WTC11 (cell line): Measurements from ENCODE around the gene CRY2. TPM values are rescaled to one million over a fixed set of nuclear protein-coding genes. Genes with fewer than 3 reads are reported as not detected.

Experiments used
- ATAC-seq: fragments of 200-7000 bp; cut with Tn5 transposase; 2 replicates; pipeline ENCODE4 v1.10.0; 2021; ENCODE audit warnings: mild to moderate bottlenecking, moderate library complexity
- Bru-seq: library from RNA; stranded (reverse); fragments of 400-500 nt; gene quantifications from one replicate; lab custom pipeline; 2021; lab: Mats Ljungman, UMichigan
- CTCF ChIA-PET: fragments of 300-600 bp; sonication (Branson Sonifier 250); formaldehyde crosslinking; loops from one replicate; lab custom pipeline; 2021; ENCODE audit warnings: antibody characterized with exemption; lab: Charles Lee
- POLR2A ChIA-PET: fragments of 350-600 bp; sonication (Branson Sonifier 250); formaldehyde crosslinking; loops from one replicate; lab custom pipeline; 2021; ENCODE audit warnings: antibody characterized with exemption; lab: Charles Lee
- DNase-seq: peaks from one replicate; pipeline ENCODE4 v3.0.0; 2021; ENCODE audit warnings: low spot score
- H3K27ac Mint-ChIP-seq: 2 replicates; pipeline ENCODE4 v1.8.0; 2021; ENCODE audit warnings: mixed read lengths
- H3K27me3 Mint-ChIP-seq: 2 replicates; pipeline ENCODE4 v1.8.0; 2021; ENCODE audit warnings: low read depth, mild to moderate bottlenecking, moderate library complexity, mixed read lengths
- H3K36me3 Mint-ChIP-seq: 2 replicates; pipeline ENCODE4 v1.8.0; 2021; ENCODE audit warnings: mixed read lengths
- H3K4me1 Mint-ChIP-seq: 2 replicates; pipeline ENCODE4 v1.8.0; 2022; ENCODE audit warnings: mixed read lengths
- H3K4me3 Mint-ChIP-seq: 2 replicates; pipeline ENCODE4 v1.8.0; 2021; ENCODE audit warnings: mild to moderate bottlenecking, moderate library complexity, mixed read lengths
- H3K9me3 Mint-ChIP-seq: 2 replicates; pipeline ENCODE4 v1.8.0; 2021; ENCODE audit warnings: mixed read lengths
- ATF3 ChIP-seq: sonication (generic); formaldehyde crosslinking; conservative IDR thresholded peaks from 2 replicates; pipeline ENCODE4 v1.8.1; 2022; ENCODE audit warnings: mild to moderate bottlenecking, missing genetic modification reagents
- CREM ChIP-seq: sonication (generic); formaldehyde crosslinking; IDR thresholded peaks from 2 replicates; pipeline ENCODE4 v1.8.1; 2022; ENCODE audit warnings: mild to moderate bottlenecking, missing genetic modification reagents, moderate library complexity
- E2F5 ChIP-seq: sonication (generic); formaldehyde crosslinking; IDR thresholded peaks from 2 replicates; pipeline ENCODE4 v1.8.1; 2022; ENCODE audit warnings: mild to moderate bottlenecking, moderate library complexity, missing genetic modification reagents
- FOXK1 ChIP-seq: sonication (generic); formaldehyde crosslinking; IDR thresholded peaks from 2 replicates; pipeline ENCODE4 v1.8.0; 2022; ENCODE audit warnings: mild to moderate bottlenecking, moderate library complexity, missing genetic modification reagents
- FOXP1 ChIP-seq: sonication (generic); formaldehyde crosslinking; IDR thresholded peaks from 2 replicates; pipeline ENCODE4 v1.8.0; 2022; ENCODE audit warnings: missing genetic modification reagents, mild to moderate bottlenecking, moderate library complexity, borderline replicate concordance
- GTF2I ChIP-seq: fragments of 250-450 bp; sonication (Bioruptor Pico); conservative IDR thresholded peaks from 2 replicates; pipeline ENCODE4 v1.4.0; 2021; ENCODE audit warnings: mild to moderate bottlenecking
- HMGA2 ChIP-seq: fragments of 250-450 bp; sonication (Bioruptor Pico); IDR thresholded peaks from 2 replicates; pipeline ENCODE4 v1.4.0; 2021; ENCODE audit warnings: mild to moderate bottlenecking, moderate library complexity
- IRF1 ChIP-seq: sonication (generic); formaldehyde crosslinking; IDR thresholded peaks from 2 replicates; pipeline ENCODE4 v1.8.0; 2023; ENCODE audit warnings: missing genetic modification reagents
- IRF2 ChIP-seq: sonication (generic); formaldehyde crosslinking; IDR thresholded peaks from 2 replicates; pipeline ENCODE4 v1.8.0; 2022; ENCODE audit warnings: low read depth, missing genetic modification reagents, borderline replicate concordance
- JAZF1 ChIP-seq: fragments of 250-450 bp; sonication (Bioruptor Pico); IDR thresholded peaks from 2 replicates; pipeline ENCODE4 v1.9.0; 2021; ENCODE audit warnings: moderate library complexity, mild to moderate bottlenecking, inconsistent platforms
- NR2C2 ChIP-seq: sonication (generic); formaldehyde crosslinking; IDR thresholded peaks from 2 replicates; pipeline ENCODE4 v1.8.0; 2022; ENCODE audit warnings: mild to moderate bottlenecking, missing genetic modification reagents
- PRRX2 ChIP-seq: fragments of 250-450 bp; sonication (Bioruptor Pico); IDR thresholded peaks from 2 replicates; pipeline ENCODE4 v1.8.0; 2021; ENCODE audit warnings: mild to moderate bottlenecking
- SMAD3 ChIP-seq: sonication (generic); formaldehyde crosslinking; IDR thresholded peaks from 2 replicates; pipeline ENCODE4 v1.8.0; 2022; ENCODE audit warnings: missing genetic modification reagents, mild to moderate bottlenecking, borderline replicate concordance
- SP1 ChIP-seq: sonication (generic); formaldehyde crosslinking; conservative IDR thresholded peaks from 2 replicates; pipeline ENCODE4 v1.8.1; 2022; ENCODE audit warnings: missing genetic modification reagents
- ZBTB43 ChIP-seq: sonication (generic); formaldehyde crosslinking; IDR thresholded peaks from 2 replicates; pipeline ENCODE4 v1.8.1; 2023; ENCODE audit warnings: mild to moderate bottlenecking, missing genetic modification reagents
- ZMAT4 ChIP-seq: fragments of 250-450 bp; sonication (Bioruptor Pico); IDR thresholded peaks from 2 replicates; pipeline ENCODE4 v1.9.0; 2021; ENCODE audit warnings: mild to moderate bottlenecking
- ZNF219 ChIP-seq: sonication (generic); formaldehyde crosslinking; IDR thresholded peaks from 2 replicates; pipeline ENCODE4 v1.8.0; 2023; ENCODE audit warnings: missing genetic modification reagents, mild to moderate bottlenecking, borderline replicate concordance
- ZNF232 ChIP-seq: sonication (generic); formaldehyde crosslinking; IDR thresholded peaks from 2 replicates; pipeline ENCODE4 v1.8.0; 2022; ENCODE audit warnings: mild to moderate bottlenecking, missing genetic modification reagents
- ZNF317 ChIP-seq: sonication (generic); formaldehyde crosslinking; IDR thresholded peaks from 2 replicates; pipeline ENCODE4 v1.8.1; 2023; ENCODE audit warnings: low read depth, mild to moderate bottlenecking, moderate library complexity, missing genetic modification reagents, borderline replicate concordance
- ZNF396 ChIP-seq: fragments of 250-450 bp; sonication (Bioruptor Pico); IDR thresholded peaks from 2 replicates; pipeline ENCODE4 v1.8.0; 2021; ENCODE audit warnings: mild to moderate bottlenecking, moderate library complexity, borderline replicate concordance
- ZNF423 ChIP-seq: fragments of 250-450 bp; sonication (Bioruptor Pico); IDR thresholded peaks from 2 replicates; pipeline ENCODE4 v2.1.2; 2022; ENCODE audit warnings: mild to moderate bottlenecking, moderate library complexity
- ZNF425 ChIP-seq: fragments of 250-450 bp; sonication (Bioruptor Pico); conservative IDR thresholded peaks from 2 replicates; pipeline ENCODE4 v1.9.0; 2021; ENCODE audit warnings: mild to moderate bottlenecking
- ZNF532 ChIP-seq: fragments of 250-450 bp; sonication (Bioruptor Pico); IDR thresholded peaks from 2 replicates; pipeline ENCODE4 v1.9.0; 2021; ENCODE audit warnings: mild to moderate bottlenecking, borderline replicate concordance
- long read RNA-seq, 3 experiments: library from RNA in 1 of 3; library from capped mRNA in 1 of 3; library from polyadenylated mRNA in 1 of 3; unstranded in 2 of 3; stranded (forward) in 1 of 3; transcript quantifications; one replicate each; pipeline ENCODE4 v2.0.0, GENCODE V29; 2021
- total RNA-seq: library from RNA; stranded (reverse); gene quantifications from 3 replicates; pipeline ENCODE4 v1.2.3, GENCODE V29; 2021

Gene CRY2
- total RNA-seq (14.4 to 18.3 TPM (median 16.8 TPM) in 3 replicates), Bru-seq, nascent RNA (percentile 59 among the genes with signal in this experiment)
- long read RNA-seq, experiment 1, full-length matches to known transcripts: 46 of 59 reads
- long read RNA-seq, experiment 1, partial matches to known transcripts: 2 of 59 reads
- long read RNA-seq, experiment 1, other reads (novel, unspliced or antisense): 11 of 59 reads
- long read RNA-seq, experiment 2, full-length matches to known transcripts: 3 of 11 reads
- long read RNA-seq, experiment 2, partial matches to known transcripts: 2 of 11 reads
- long read RNA-seq, experiment 2, other reads (novel, unspliced or antisense): 6 of 11 reads
- long read RNA-seq, experiment 3, partial matches to known transcripts: 0 of 1 reads
- long read RNA-seq, experiment 3, other reads (novel, unspliced or antisense): 1 of 1 reads

- Mint-ChIP-seq H3K27me3 (peaks cover 34% of the 10 kb centered on the region), H3K4me1 (peaks cover 17% of the 10 kb centered on the region), H3K36me3 (no peaks in the 10 kb centered on the region), H3K9me3 (0 out of 2 replicates have a peak, but pooled peaks cover 3% of the 10 kb centered on the region), H3K4me3 (peak within 1 kb of the TSS; percentile 79), H3K27ac (no peak within 1 kb of the TSS)
- ChIA-PET POLR2A (interaction anchor here (0.6 to 1.5 kb wide), 4 partner anchors 12 to 1282 kb away, joined by 3 to 9 read pairs (median 4); partner anchors contain the start of genes CD82 and LARGE2), CTCF (interaction anchor here (1.0 to 1.5 kb wide), 5 partner anchors 25 to 159 kb away, joined by 4 to 6 read pairs (median 4); partner anchors contain the start of gene PEX16)
- ATAC-seq (peak; percentile 95), DNase-seq (peak; percentile 99)
- TF ChIP-seq ZMAT4 (CRISPR knock-in tag) (no peak), FOXP1 (peak; percentile 96; the same call in 1 of the 2 replicates), SP1 (CRISPR knock-in tag) (peak; percentile 97), IRF2 (CRISPR knock-in tag) (peak; percentile 31; the same call in 1 of the 2 replicates), SMAD3 (CRISPR knock-in tag) (0 out of 2 replicates have a peak, but pooled peaks have one; percentile 32), CREM (CRISPR knock-in tag) (no peak), ZNF423 (CRISPR knock-in tag) (no peak), FOXK1 (CRISPR knock-in tag) (peak; percentile 87), IRF1 (CRISPR knock-in tag) (no peak), ZBTB43 (CRISPR knock-in tag) (peak; percentile 72; the same call in 1 of the 2 replicates), HMGA2 (CRISPR knock-in tag) (no peak), ZNF317 (peak; percentile 67; the same call in 1 of the 2 replicates), ZNF425 (CRISPR knock-in tag) (no peak), E2F5 (CRISPR knock-in tag) (peak; percentile 44; the same call in 1 of the 2 replicates), ZNF232 (peak; percentile 74; the same call in 1 of the 2 replicates), PRRX2 (CRISPR knock-in tag) (no peak), NR2C2 (0 out of 2 replicates have a peak, but pooled peaks have one; percentile 39), ZNF219 (CRISPR knock-in tag) (no peak), ZNF396 (no peak), ZNF532 (CRISPR knock-in tag) (no peak), JAZF1 (CRISPR knock-in tag) (no peak), ATF3 (CRISPR knock-in tag) (no peak), GTF2I (CRISPR knock-in tag) (no peak)
Measured at GRCh38 chr11:45846974-45847910, at the start of gene CRY2. TSS of gene CRY2 (plus strand) at chr11:45847475. CDS start at chr11:45847491, 16 bp downstream.
